ENCODE results near the gene HSD17B8.

HSD17B8 gene

DNA sequence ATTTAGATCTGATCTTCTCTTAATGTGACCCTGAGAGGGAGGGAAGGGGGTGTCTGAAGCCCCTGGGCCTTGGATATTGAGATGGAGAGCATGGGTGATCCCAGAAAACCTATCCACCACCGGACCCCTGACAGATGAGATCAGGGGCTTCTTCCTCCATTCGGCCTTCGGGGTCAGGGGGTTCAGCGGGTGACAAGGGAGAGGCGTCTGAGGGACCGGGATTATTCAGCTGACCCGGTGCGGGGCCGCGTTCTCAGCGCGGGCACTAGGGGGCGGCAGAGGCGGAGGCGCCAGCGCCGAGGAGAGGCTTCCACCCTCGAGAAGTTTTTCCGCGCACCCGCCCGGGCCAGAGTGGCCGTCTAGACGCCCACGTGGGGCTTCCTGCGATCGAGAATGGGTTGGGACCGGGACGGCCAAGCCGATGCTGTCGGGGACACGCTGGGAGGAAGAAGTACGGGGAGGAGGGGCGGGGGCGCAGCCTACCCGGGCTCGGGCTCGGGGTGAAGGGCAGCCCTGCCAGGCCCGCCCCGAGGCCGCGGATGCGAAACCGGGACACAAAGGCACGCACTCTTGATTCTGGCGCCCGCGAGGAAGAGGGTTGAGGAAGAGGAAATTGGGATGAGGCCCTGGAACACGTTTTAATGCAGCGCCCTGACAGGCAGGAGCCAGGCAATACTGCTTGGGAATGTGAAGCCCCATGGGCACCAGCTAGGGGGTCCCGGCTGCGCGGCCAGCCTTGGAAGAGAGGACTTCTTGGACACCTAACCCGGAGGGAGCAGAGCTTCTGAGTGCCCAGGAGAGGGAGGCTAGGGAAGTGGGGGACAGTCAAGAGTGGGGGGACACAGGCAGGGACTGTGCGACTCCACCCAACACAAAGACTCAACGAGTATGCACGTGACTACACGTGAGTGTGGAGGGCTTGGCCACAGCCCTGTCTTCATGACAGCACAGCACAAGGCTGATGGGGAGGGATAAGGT lies 42.8 kb upstream of the HSD17B8 start:
- Histone ChIP-seq H3K4me1 (peaks cover 0 to 20% (median 14%) of the 10 kb centered on the region in 4 donors), H3K4me3 (peak overlapping the region; percentile 45 to 61), H3K27me3 (no peaks in the 10 kb centered on the region), H3K27ac (peak overlapping the region; percentile 50 to 52), H3K9me3 (no peaks in the 10 kb centered on the region), H3K36me3 (no peaks in the 10 kb centered on the region)
- intact Hi-C loops (cut with DNase I; ENCODE audit: low total_unique reads), result loop anchor here (5.0 kb wide), 2 partner anchors 36 to 86 kb away; no protein-coding TSS in a partner anchor
- peak; percentile 77 to 89 for DNase-seq
- TF ChIP-seq, protein P1, sequence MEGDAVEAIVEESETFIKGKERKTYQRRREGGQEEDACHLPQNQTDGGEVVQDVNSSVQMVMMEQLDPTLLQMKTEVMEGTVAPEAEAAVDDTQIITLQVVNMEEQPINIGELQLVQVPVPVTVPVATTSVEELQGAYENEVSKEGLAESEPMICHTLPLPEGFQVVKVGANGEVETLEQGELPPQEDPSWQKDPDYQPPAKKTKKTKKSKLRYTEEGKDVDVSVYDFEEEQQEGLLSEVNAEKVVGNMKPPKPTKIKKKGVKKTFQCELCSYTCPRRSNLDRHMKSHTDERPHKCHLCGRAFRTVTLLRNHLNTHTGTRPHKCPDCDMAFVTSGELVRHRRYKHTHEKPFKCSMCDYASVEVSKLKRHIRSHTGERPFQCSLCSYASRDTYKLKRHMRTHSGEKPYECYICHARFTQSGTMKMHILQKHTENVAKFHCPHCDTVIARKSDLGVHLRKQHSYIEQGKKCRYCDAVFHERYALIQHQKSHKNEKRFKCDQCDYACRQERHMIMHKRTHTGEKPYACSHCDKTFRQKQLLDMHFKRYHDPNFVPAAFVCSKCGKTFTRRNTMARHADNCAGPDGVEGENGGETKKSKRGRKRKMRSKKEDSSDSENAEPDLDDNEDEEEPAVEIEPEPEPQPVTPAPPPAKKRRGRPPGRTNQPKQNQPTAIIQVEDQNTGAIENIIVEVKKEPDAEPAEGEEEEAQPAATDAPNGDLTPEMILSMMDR (IDR thresholded peaks at IDR 0.05), result peak; percentile 89 to 96

DNA sequence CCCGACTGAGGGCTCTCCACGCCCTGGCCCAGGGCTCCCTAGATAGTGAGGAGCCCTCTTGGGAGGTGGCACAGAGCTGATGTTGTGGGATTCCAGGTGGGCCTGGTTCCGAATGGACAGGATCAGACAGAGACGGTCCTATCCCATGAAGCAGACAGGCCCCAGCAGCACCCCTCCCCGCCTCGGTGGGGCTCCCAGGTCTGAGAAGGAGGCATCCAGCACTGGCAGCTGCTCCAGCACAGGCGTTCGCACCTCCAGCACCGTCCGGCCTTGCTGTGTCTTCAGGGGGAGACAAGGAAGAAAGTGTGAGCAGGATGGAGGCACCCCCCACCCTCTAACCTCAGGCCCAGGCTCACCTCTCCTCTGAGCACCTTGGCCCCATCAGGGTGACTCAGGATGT lies 40.9 kb upstream of the HSD17B8 start:
- DNase-seq, result no peak
- peaks cover 0 to 20% (median 14%) of the 10 kb centered on the region in 4 donors for H3K4me1 ChIP-seq
- H3K4me3 ChIP-seq, result no peak overlapping the region
- H3K27ac ChIP-seq, result no peak overlapping the region
- H3K36me3 ChIP-seq, result no peaks in the 10 kb centered on the region
- no peaks in the 10 kb centered on the region for H3K9me3 ChIP-seq
- TF ChIP-seq, protein P1 (IDR thresholded peaks at IDR 0.05), result no peak
- intact Hi-C loops (cut with DNase I; ENCODE audit: low total_unique reads), result loop anchor here (5.0 kb wide), 2 partner anchors 34 to 84 kb away; no protein-coding TSS in a partner anchor
- no peaks in the 10 kb centered on the region for H3K27me3 ChIP-seq

DNA sequence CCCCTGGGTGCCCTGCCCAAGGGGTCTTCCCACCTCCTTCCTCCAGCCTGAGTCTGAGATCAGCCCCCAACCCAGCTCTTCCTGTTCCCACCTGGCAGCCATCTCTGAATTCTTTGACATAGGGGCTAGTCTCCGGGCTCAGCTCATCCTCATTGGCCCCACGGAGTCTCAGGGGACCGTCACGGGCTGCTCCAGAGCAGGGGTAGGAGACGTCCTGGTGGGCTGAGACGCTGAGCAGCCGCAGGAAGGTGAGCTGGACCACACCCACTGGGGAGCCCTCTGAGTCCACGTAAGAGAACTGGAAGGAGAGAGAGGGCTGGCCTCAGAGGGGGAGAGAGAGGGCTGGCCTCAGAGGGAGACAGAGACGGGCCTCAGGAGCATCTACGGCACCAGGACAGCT lies 40.3 kb upstream of the HSD17B8 start:
- intact Hi-C loops (cut with DNase I; ENCODE audit: low total_unique reads), result loop anchor here (5.0 kb wide), 2 partner anchors 33 to 83 kb away; no protein-coding TSS in a partner anchor
- Histone ChIP-seq H3K27ac (no peak overlapping the region), H3K36me3 (no peaks in the 10 kb centered on the region), H3K9me3 (no peaks in the 10 kb centered on the region), H3K4me1 (peaks cover 0 to 20% (median 14%) of the 10 kb centered on the region in 4 donors), H3K27me3 (no peaks in the 10 kb centered on the region), H3K4me3 (no peak overlapping the region)
- TF ChIP-seq, protein P1 (IDR thresholded peaks at IDR 0.05), result no peak
- DNase-seq, result no peak

DNA sequence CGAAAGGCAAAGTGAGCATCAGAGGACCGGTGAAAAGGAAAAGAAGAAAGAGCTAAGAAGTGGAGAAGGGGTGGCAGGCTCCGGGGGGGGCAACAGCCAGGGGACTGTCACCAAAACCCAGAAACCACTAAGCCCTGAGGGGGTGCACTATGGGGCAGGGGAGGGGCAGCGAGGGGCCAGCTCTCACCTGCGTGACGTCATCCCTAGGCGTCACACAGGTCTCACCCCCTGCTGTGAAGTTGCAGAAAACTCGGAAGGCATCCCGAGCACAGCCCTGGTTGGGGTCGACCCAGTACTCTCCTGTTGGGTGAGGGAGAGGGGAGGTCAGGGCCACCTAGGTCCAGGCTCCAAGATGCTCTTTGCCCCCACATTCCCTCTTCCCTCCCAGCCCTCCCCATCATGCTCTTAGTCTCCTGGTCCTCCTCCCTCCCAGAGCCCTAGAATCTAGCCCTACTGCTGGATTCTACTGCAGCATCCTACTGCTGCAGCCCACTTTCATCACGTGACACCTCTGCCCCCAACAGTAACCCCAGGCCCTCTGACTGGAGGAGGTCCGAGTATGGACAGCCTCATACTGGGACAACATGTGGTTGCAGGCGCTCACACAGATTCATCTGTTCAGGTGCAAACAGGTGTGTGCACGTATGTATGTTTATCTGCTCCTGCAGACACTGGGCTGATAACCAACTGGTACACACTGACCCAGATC lies 39.6 kb upstream of the HSD17B8 start:
- Histone ChIP-seq H3K9me3 (no peaks in the 10 kb centered on the region), H3K4me3 (no peak overlapping the region), H3K4me1 (peaks cover 0 to 20% (median 14%) of the 10 kb centered on the region in 4 donors), H3K27me3 (no peaks in the 10 kb centered on the region), H3K36me3 (no peaks in the 10 kb centered on the region), H3K27ac (no peak overlapping the region)
- intact Hi-C loops (cut with DNase I; ENCODE audit: low total_unique reads), result loop anchor here (5.0 kb wide), 2 partner anchors 32 to 82 kb away; no protein-coding TSS in a partner anchor
- DNase-seq, result no peak
- TF ChIP-seq, protein P1 (IDR thresholded peaks at IDR 0.05), result no peak

DNA sequence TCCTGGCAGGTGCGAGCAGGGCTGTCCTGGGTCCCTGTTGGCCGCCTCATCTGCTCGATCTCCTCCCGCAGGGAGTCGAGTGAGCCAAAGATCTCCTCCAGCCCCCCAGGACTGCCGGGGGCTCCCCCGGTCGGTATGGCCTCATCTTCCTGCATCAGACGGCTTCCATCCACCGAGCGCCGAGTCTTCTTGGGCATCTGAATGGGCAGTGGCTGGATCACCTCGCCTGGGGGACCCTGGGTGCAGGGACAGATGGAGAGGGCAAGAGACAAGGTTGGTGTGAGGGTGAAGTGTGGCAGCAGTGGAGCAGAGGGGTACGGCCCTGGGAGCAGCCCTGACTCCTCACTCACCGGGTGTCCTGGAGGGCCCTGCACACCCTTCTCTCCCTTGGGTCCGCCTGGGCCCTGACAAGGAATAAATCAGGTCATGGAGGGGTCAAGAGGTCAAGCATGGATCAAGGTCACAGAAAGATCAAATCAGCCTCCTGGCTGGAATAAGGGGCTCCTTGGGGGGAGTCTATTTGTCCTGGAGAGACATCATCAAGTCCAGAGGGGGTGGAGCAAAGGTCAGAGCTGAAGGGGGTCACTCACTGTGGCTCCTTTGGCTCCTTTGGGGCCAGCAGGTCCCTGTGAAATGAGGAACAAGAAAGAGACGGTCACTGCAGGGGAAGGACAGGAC lies 38.7 kb upstream of the HSD17B8 start:
- TF ChIP-seq, protein P1 (IDR thresholded peaks at IDR 0.05), result no peak
- no peaks in the 10 kb centered on the region for H3K36me3 ChIP-seq
- intact Hi-C loops (cut with DNase I; ENCODE audit: low total_unique reads), result no loop called here

More for the DNA sequence above, 38.7 kb upstream of the HSD17B8 start:
- H3K4me3 ChIP-seq, result no peak overlapping the region
- DNase-seq, result no peak
- no peak overlapping the region for H3K27ac ChIP-seq
- H3K9me3 ChIP-seq, result no peaks in the 10 kb centered on the region
- peaks cover 0 to 15% (median 13%) of the 10 kb centered on the region in 4 donors for H3K4me1 ChIP-seq
- H3K27me3 ChIP-seq, result no peaks in the 10 kb centered on the region

Measured in tibial artery (tissue), 4 donors.